ENCODE measurements around the gene SDR42E2. TPM values are rescaled to one million over a fixed set of nuclear protein-coding genes. Genes with fewer than 3 reads are reported as not detected.

Gene SDR42E2
- total and polyA plus RNA-seq, 2 donors (not counting 1 experiment from before 2014, with no cell fraction given) = under 0.01 TPM; not detected in 1

DNA sequence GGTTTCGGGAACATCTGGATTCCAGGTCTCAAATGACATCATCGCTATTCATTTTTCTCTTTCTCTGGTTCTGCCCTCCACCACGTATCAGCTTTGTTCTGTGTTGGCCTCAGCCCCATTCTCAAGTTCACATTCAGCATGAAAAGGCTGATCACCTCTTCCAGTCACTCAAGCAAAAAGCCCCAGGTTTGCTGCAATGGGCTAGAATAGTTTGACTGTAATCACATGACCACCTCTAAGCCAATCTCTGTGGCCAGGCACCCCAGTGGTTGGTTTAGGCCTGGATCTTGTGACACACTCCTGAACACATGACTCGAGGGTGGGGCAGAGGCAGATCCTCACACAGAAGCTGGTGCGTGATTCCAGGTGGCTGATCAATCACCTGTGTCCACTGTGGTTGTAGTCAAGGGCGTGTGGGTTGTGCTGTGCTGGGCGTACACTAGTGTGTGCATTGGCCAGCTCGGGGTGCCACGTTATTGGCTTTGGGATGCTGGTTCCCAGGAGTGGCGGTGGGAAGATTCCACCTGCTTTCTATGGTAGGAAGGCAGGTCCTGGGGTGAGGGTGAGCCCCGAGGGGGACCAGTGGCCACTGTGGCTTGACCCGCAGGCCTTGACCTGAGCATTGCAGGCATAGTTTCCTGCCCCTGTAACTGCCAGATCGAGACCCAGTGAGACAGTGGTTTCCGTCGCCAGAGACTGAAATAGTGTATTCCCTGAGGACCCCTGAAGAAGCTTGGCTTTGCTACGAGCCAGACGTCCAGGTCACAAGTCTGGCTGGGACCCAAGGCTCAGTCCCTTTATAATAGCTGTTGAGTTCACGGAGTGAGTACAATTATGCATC is 55.8 kb downstream of the SDR42E2 start:
- Histone ChIP-seq H3K27me3 (ENCODE audit: control insufficient read depth, insufficient read depth, low read length) (no peaks in the 10 kb centered on the region), H3K36me3 (ENCODE audit: control insufficient read depth, insufficient read depth, low read length) (no peaks in the 10 kb centered on the region)
- TF ChIP-seq EZH2 (IDR thresholded peaks at IDR 0.05; ENCODE audit: low read length, missing control alignments) = no peak
- TF ChIP-seq, protein P1, sequence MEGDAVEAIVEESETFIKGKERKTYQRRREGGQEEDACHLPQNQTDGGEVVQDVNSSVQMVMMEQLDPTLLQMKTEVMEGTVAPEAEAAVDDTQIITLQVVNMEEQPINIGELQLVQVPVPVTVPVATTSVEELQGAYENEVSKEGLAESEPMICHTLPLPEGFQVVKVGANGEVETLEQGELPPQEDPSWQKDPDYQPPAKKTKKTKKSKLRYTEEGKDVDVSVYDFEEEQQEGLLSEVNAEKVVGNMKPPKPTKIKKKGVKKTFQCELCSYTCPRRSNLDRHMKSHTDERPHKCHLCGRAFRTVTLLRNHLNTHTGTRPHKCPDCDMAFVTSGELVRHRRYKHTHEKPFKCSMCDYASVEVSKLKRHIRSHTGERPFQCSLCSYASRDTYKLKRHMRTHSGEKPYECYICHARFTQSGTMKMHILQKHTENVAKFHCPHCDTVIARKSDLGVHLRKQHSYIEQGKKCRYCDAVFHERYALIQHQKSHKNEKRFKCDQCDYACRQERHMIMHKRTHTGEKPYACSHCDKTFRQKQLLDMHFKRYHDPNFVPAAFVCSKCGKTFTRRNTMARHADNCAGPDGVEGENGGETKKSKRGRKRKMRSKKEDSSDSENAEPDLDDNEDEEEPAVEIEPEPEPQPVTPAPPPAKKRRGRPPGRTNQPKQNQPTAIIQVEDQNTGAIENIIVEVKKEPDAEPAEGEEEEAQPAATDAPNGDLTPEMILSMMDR (conservative IDR thresholded peaks at IDR 0.05 in 1 of 2, IDR thresholded peaks at IDR 0.05 in 1 of 2; ENCODE audit: low read depth in 1 of 2, low read length in 2 of 2) = no peak

DNA sequence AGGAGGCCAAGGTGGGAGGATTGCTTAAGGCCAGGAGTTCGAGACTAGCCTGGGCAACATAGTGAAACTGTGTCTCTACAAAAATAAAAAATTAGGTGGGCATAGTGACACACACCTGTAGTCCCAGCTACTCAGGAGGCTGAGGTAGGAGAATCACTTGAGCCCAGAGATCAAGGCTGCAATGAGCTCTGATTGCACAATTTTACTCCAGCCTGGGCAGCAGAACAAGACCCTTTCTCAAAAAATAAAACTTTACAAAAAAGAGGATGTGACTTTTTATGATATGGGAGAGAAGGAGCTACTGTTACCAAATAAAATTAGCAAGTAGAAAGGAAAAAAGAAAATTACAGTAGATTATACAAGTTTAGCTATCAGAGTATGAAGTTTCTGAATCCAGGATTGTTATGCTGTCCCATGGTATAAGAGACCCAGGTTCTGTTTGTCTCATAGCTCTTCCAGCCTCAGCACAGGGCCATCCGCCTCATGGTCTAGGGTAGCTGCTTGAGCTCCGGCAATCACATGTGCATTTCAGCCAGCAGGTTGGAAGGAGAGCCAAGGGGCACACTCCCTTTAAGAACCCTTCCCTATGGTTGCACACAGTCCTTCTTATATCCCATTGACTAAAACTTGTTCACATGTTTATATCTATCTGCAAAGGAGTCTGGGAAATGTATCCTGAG is 57.2 kb downstream of the SDR42E2 start:
- H2AFZ ChIP-seq (ENCODE audit: low read length) = no peak overlapping the region
- H3K4me1 ChIP-seq (ENCODE audit: control insufficient read depth, extremely low read depth, insufficient read depth, low read length) = peaks cover 13% of the 10 kb centered on the region
- H3K27me3 ChIP-seq (ENCODE audit: control insufficient read depth, insufficient read depth, low read length) = no peaks in the 10 kb centered on the region
- TF ChIP-seq, protein P1 (conservative IDR thresholded peaks at IDR 0.05 in 1 of 2, IDR thresholded peaks at IDR 0.05 in 1 of 2; ENCODE audit: low read depth in 1 of 2, low read length in 2 of 2) = no peak
- TF ChIP-seq EZH2 (IDR thresholded peaks at IDR 0.05; ENCODE audit: low read length, missing control alignments) = no peak
- no peak for DNase-seq (ENCODE audit: low read depth in 2 of 2)
- H3K27ac ChIP-seq (ENCODE audit: insufficient read depth, low read length) = no peak overlapping the region
- H3K9ac ChIP-seq (ENCODE audit: insufficient read depth, low read length) = no peak overlapping the region
- no peak overlapping the region for H3K4me3 ChIP-seq (replicated peaks in 1 of 4; ENCODE audit: control extremely low read depth in 1 of 4, insufficient read depth in 1 of 4, low read depth in 3 of 4, low read length in 4 of 4)
- H3K36me3 ChIP-seq (ENCODE audit: control insufficient read depth, insufficient read depth, low read length) = no peaks in the 10 kb centered on the region
- H3K4me2 ChIP-seq (ENCODE audit: extremely low read depth, insufficient read depth, low read length) = no peak overlapping the region
- no peaks in the 10 kb centered on the region for H3K9me3 ChIP-seq (ENCODE audit: control insufficient read depth, insufficient read depth, low read depth, low read length)
- H4K20me1 ChIP-seq (ENCODE audit: control insufficient read depth, extremely low read depth, insufficient read depth, low read length) = no peaks in the 10 kb centered on the region
- no peaks in the 10 kb centered on the region for H3K79me2 ChIP-seq (ENCODE audit: control insufficient read depth, insufficient read depth, low read length)

More for the DNA sequence above, 55.8 kb downstream of the SDR42E2 start:
- Histone ChIP-seq H3K9ac (ENCODE audit: insufficient read depth, low read length) (no peak overlapping the region), H3K79me2 (ENCODE audit: control insufficient read depth, insufficient read depth, low read length) (no peaks in the 10 kb centered on the region), H2AFZ (ENCODE audit: low read length) (no peak overlapping the region), H3K27ac (ENCODE audit: insufficient read depth, low read length) (no peak overlapping the region), H4K20me1 (ENCODE audit: control insufficient read depth, extremely low read depth, insufficient read depth, low read length) (peaks cover 2% of the 10 kb centered on the region), H3K4me1 (ENCODE audit: control insufficient read depth, extremely low read depth, insufficient read depth, low read length) (peaks cover 13% of the 10 kb centered on the region), H3K4me2 (ENCODE audit: extremely low read depth, insufficient read depth, low read length) (no peak overlapping the region), H3K4me3 (replicated peaks in 1 of 4; ENCODE audit: control extremely low read depth in 1 of 4, insufficient read depth in 1 of 4, low read depth in 3 of 4, low read length in 4 of 4) (no peak overlapping the region), H3K9me3 (ENCODE audit: control insufficient read depth, insufficient read depth, low read depth, low read length) (no peaks in the 10 kb centered on the region)
- no peak for DNase-seq (ENCODE audit: low read depth in 2 of 2)

DNA sequence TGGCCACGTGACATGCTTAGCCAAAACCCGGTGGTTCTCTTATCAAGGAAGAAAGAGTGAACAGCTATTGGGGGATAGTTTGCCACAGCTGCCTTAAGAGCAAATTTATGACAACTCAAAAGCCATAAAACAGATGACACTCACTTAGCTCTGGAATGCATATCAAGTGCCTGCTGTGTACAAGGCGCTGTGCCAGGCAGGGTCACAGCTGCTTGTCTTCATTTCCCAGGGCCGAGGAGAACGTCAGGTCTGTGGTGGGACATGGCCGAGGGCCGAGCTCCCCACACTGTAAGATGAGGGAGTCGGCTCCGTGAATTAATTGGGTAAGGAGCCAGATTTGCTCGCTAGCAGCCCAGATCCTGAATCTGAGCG is 57.7 kb downstream of the SDR42E2 start:
- Histone ChIP-seq H3K4me3 (replicated peaks in 1 of 4; ENCODE audit: control extremely low read depth in 1 of 4, insufficient read depth in 1 of 4, low read depth in 3 of 4, low read length in 4 of 4) (no peak overlapping the region), H2AFZ (ENCODE audit: low read length) (no peak overlapping the region), H3K79me2 (ENCODE audit: control insufficient read depth, insufficient read depth, low read length) (no peaks in the 10 kb centered on the region), H3K36me3 (ENCODE audit: control insufficient read depth, insufficient read depth, low read length) (no peaks in the 10 kb centered on the region), H3K27ac (ENCODE audit: insufficient read depth, low read length) (no peak overlapping the region), H3K9ac (ENCODE audit: insufficient read depth, low read length) (no peak overlapping the region), H3K27me3 (ENCODE audit: control insufficient read depth, insufficient read depth, low read length) (no peaks in the 10 kb centered on the region), H3K4me2 (ENCODE audit: extremely low read depth, insufficient read depth, low read length) (peak overlapping the region; percentile 37), H4K20me1 (ENCODE audit: control insufficient read depth, extremely low read depth, insufficient read depth, low read length) (no peaks in the 10 kb centered on the region), H3K4me1 (ENCODE audit: control insufficient read depth, extremely low read depth, insufficient read depth, low read length) (peaks cover 13% of the 10 kb centered on the region), H3K9me3 (ENCODE audit: control insufficient read depth, insufficient read depth, low read depth, low read length) (no peaks in the 10 kb centered on the region)
- TF ChIP-seq, protein P1 (conservative IDR thresholded peaks at IDR 0.05 in 1 of 2, IDR thresholded peaks at IDR 0.05 in 1 of 2; ENCODE audit: low read depth in 1 of 2, low read length in 2 of 2) = no peak
- peak; percentile 27 to 84 for DNase-seq (ENCODE audit: low read depth in 2 of 2)

All from fibroblast of lung (primary cell).